MM.1S (cell line): Measurements from ENCODE around the gene ZBTB7A.

Experiments used
- DNase-seq: peaks from one replicate; pipeline ENCODE4 v3.0.0-alpha.2; 2015
- H2AFZ ChIP-seq: fragments of 300-600 bp; sonication (generic); 2 replicates; pipeline ENCODE4 v1.6.0; 2016; ENCODE audit warnings: antibody characterized with exemption, low read length
- H3F3A ChIP-seq: fragments of 300-600 bp; sonication (generic); 2 replicates; pipeline ENCODE4 v1.6.1; 2016; ENCODE audit warnings: mild to moderate bottlenecking, antibody characterized with exemption, low read length, moderate library complexity, mixed read lengths; ENCODE audit not compliant: insufficient read depth
- H3K27ac ChIP-seq: fragments of 300-600 bp; sonication (generic); 2 replicates; pipeline ENCODE4 v1.5.1; 2016; ENCODE audit warnings: mild to moderate bottlenecking, low read length
- H3K27me3 ChIP-seq: fragments of 300-600 bp; sonication (generic); replicated peaks from 2 replicates; pipeline ENCODE4 v1.6.0; 2016; ENCODE audit warnings: low read length; ENCODE audit not compliant: insufficient read depth
- H3K36me3 ChIP-seq: fragments of 300-600 bp; sonication (generic); replicated peaks from 2 replicates; pipeline ENCODE4 v1.6.1; 2016; ENCODE audit warnings: mild to moderate bottlenecking, low read length, mixed read lengths; ENCODE audit not compliant: insufficient read depth
- H3K4me1 ChIP-seq: fragments of 300-600 bp; sonication (generic); 2 replicates; pipeline ENCODE4 v1.6.1; 2016; ENCODE audit warnings: low read length, mixed read lengths
- H3K4me2 ChIP-seq: fragments of 300-600 bp; sonication (generic); 2 replicates; pipeline ENCODE4 v1.6.0; 2016; ENCODE audit warnings: low read depth, low read length
- H3K4me3 ChIP-seq: fragments of 300-600 bp; sonication (generic); 2 replicates; pipeline ENCODE4 v1.5.1; 2016; ENCODE audit warnings: low read length, mixed read lengths
- H3K79me2 ChIP-seq: fragments of 300-600 bp; sonication (generic); 2 replicates; pipeline ENCODE4 v1.6.1; 2016; ENCODE audit warnings: mixed run types, low read length, mixed read lengths
- H3K9ac ChIP-seq: fragments of 300-600 bp; sonication (generic); 2 replicates; pipeline ENCODE4 v1.6.1; 2016; ENCODE audit warnings: low read length, mixed read lengths
- H3K9me2 ChIP-seq: fragments of 300-600 bp; sonication (generic); replicated peaks from 2 replicates; pipeline ENCODE4 v1.6.1; 2016; ENCODE audit warnings: mild to moderate bottlenecking, low read length, mixed read lengths; ENCODE audit not compliant: insufficient read depth
- H3K9me3 ChIP-seq: fragments of 300-600 bp; sonication (generic); replicated peaks from 2 replicates; pipeline ENCODE4 v1.6.1; 2016; ENCODE audit warnings: mild to moderate bottlenecking, low read length, mixed read lengths; ENCODE audit not compliant: insufficient read depth
- H4K20me1 ChIP-seq: fragments of 300-600 bp; sonication (generic); 2 replicates; pipeline ENCODE4 v1.6.1; 2016; ENCODE audit warnings: mild to moderate bottlenecking, low read length, moderate library complexity, mixed read lengths; ENCODE audit not compliant: insufficient read depth
- EZH2 ChIP-seq: fragments of 300-600 bp; sonication (generic); optimal IDR thresholded peaks from 2 replicates; pipeline ENCODE3; 2017; ENCODE audit warnings: low read depth, mild to moderate bottlenecking, antibody characterized with exemption, low read length, mixed read lengths
- EZH2phosphoT487 ChIP-seq: fragments of 300-600 bp; sonication (generic); IDR thresholded peaks from 2 replicates; pipeline ENCODE4 v1.6.1; 2018; ENCODE audit warnings: antibody characterized with exemption, low read length
- TF ChIP-seq, protein P1 (sequence below): fragments of 300-600 bp; sonication (generic); IDR thresholded peaks from 2 replicates; pipeline ENCODE4 v1.5.1; 2016; ENCODE audit warnings: antibody characterized with exemption, low read length, mixed read lengths

The ZBTB7A gene

DNA sequence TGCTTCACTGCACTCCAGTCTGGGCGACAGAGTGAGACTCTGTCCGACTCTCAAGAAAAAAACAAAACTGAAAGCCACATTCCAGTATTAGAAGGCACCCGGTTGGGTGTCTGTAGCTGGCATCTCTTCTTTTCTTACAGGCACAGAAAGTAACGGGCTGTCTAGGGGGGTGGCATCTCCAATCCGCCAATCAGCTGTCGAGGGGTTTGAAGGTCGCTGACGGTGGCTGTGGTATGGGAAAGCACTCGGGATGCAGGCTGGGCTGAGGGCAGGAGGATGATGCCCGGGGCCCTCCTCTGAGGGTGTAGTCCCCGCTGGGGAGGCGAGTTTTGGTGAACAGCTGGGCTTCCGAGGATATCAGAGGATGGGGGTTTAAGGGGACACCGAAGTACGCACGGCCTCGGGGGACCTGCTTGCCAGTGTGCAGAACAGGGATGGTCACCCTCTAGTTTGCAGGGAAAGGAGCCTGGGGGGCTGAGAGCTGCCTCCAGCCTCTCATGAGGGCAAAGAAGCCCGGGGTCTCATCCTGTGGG is 27.0 kb upstream of the ZBTB7A start:
- no peaks in the 10 kb centered on the region for H3K9me3 ChIP-seq
- no peak for TF ChIP-seq EZH2phosphoT487
- no peak for TF ChIP-seq EZH2
- TF ChIP-seq, protein P1, sequence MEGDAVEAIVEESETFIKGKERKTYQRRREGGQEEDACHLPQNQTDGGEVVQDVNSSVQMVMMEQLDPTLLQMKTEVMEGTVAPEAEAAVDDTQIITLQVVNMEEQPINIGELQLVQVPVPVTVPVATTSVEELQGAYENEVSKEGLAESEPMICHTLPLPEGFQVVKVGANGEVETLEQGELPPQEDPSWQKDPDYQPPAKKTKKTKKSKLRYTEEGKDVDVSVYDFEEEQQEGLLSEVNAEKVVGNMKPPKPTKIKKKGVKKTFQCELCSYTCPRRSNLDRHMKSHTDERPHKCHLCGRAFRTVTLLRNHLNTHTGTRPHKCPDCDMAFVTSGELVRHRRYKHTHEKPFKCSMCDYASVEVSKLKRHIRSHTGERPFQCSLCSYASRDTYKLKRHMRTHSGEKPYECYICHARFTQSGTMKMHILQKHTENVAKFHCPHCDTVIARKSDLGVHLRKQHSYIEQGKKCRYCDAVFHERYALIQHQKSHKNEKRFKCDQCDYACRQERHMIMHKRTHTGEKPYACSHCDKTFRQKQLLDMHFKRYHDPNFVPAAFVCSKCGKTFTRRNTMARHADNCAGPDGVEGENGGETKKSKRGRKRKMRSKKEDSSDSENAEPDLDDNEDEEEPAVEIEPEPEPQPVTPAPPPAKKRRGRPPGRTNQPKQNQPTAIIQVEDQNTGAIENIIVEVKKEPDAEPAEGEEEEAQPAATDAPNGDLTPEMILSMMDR, result no peak
- H3K4me3 ChIP-seq, result no peak overlapping the region
- no peak overlapping the region for H3K4me2 ChIP-seq
- no peaks in the 10 kb centered on the region for H4K20me1 ChIP-seq
- no peak for DNase-seq
- no peaks in the 10 kb centered on the region for H3K9me2 ChIP-seq
- no peak overlapping the region for H3K27ac ChIP-seq
- no peaks in the 10 kb centered on the region for H3K79me2 ChIP-seq
- no peaks in the 10 kb centered on the region for H3K4me1 ChIP-seq
- H3K9ac ChIP-seq, result no peak overlapping the region
- no peaks in the 10 kb centered on the region for H3F3A ChIP-seq
- H3K36me3 ChIP-seq, result no peaks in the 10 kb centered on the region
- no peak overlapping the region for H2AFZ ChIP-seq
- H3K27me3 ChIP-seq, result no peaks in the 10 kb centered on the region

DNA sequence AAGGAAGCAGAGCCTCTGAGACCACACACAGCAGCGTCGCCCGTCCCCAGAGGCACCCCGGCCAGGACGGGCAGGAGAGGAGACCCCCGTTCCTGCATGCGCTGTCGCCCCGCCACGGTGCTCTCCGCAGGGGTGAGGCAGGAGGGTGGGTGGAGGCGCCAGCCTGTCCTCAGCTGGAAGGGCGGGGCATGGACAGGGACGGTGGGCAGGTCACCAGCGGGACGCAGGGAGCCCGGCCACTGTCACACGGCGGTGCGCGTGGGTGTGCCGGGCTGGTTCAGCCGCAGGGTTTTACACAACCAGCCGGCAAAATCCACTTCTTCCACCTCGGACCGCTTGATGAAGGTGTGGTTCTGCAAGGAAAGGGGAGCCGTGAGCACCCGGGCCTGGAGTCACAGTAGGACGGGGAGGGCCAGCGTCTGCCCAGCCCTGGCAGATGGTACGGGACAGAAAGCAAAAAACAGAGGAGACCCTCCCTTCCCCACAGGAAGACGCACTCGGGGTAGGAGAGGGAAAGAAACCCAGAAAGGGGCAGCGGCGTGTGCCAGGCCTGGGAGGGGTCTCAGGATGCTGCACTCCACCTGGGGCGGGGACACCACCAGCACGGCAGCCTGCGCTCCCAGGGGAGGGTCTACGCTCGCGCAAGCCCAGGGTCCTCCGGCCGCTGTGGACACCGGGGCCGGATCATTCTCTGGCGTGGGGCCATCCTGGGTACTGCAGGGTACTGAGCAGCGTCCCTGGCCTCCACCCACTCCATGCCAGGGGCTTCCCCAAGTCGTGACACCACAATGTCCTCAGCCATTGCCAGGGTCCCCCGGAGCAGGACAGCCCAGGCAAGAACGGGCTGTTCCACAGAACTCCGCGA is 23.9 kb upstream of the ZBTB7A start:
- Histone ChIP-seq H2AFZ (no peak overlapping the region), H3K4me2 (no peak overlapping the region), H3K4me3 (no peak overlapping the region), H3K27ac (no peak overlapping the region), H3K9ac (no peak overlapping the region), H3K79me2 (no peaks in the 10 kb centered on the region), H3K9me3 (no peaks in the 10 kb centered on the region), H3K4me1 (no peaks in the 10 kb centered on the region), H3K27me3 (no peaks in the 10 kb centered on the region), H3F3A (no peaks in the 10 kb centered on the region), H4K20me1 (no peaks in the 10 kb centered on the region), H3K9me2 (no peaks in the 10 kb centered on the region), H3K36me3 (no peaks in the 10 kb centered on the region)
- TF ChIP-seq EZH2, result no peak
- TF ChIP-seq, protein P1, result no peak
- no peak for TF ChIP-seq EZH2phosphoT487
- DNase-seq, result no peak

- no peaks in the 10 kb centered on the region for H3K27me3 ChIP-seq
- H3K27ac ChIP-seq, result no peak overlapping the region
- H3K79me2 ChIP-seq, result no peaks in the 10 kb centered on the region
- H4K20me1 ChIP-seq, result no peaks in the 10 kb centered on the region
- no peak for TF ChIP-seq EZH2
- TF ChIP-seq, protein P1, result no peak
- no peak for TF ChIP-seq EZH2phosphoT487
- no peak for DNase-seq
- no peak overlapping the region for H2AFZ ChIP-seq
- H3K36me3 ChIP-seq, result no peaks in the 10 kb centered on the region
- H3K9ac ChIP-seq, result no peak overlapping the region
- H3K4me2 ChIP-seq, result no peak overlapping the region
- no peaks in the 10 kb centered on the region for H3K4me1 ChIP-seq
- no peaks in the 10 kb centered on the region for H3K9me2 ChIP-seq
- H3K4me3 ChIP-seq, result no peak overlapping the region
- no peaks in the 10 kb centered on the region for H3K9me3 ChIP-seq
- H3F3A ChIP-seq, result no peaks in the 10 kb centered on the region
Measured at GRCh38 chr19:4089946-4090345, 23.2 kb upstream of the ZBTB7A start.
